COLO829 (cell line): ENCODE data around the gene C19orf25.
"Not testable (repeated sequence)": the region's sequence is repeated elsewhere in the genome, so short reads cannot be mapped to it uniquely, and the experiment has no call there.

Experiments
- DNase-seq: peaks from one replicate; pipeline ENCODE4 v3.0.0; 2012; ENCODE audit warnings: low spot score

C19orf25 gene

DNA sequence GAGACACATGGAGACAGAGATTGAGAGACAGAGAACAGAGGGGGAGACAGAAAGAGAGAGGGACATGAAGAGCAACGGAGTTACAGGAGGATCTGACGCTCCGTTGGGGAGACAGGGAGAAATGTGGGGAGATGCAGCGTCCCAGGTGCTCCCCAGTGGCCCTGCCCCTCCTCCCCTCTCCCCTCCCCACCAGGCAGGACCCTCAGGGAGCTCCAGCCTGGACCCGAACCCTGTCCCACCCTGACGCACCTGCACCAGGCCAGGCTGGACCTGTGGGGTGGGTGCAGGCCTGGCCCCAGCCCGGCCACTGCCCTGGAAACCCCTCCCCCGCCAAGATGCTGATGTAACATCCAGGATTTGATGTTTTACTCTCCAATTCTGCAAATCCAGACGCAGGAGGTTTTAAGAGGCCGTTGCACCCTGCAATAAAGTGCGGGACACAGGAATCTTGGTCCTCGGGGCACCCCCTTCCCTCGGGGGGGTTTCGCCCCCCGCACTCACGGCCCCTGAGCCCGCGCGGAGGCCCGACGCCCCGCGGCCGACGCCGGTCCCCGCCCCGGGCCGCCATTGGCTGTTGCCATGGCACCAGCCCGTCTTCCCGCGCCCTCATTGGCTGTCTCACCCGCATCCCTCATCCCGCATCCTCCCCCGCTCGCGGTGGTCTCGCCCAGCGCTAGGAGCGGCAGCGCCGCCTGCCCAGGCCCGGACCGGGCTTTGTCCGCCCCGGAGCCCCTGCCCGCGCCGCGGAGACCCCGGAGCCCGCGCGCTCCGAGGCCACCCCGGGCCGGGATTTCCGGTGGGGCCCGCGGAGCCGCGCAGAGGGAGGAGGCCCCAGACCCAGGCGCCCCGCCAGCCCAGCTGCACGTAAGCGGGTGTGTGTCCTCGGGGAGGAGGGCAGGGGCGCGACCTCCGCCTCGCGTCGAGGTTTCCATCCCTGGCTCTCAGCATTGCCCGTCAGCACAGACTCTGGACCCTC is 29.3 kb downstream of the C19orf25 start, which contains the start of gene APC2:
TSS of gene APC2 (plus strand) at position 655 of the 976 bp plus-strand sequence. CDS start 2,881 bp downstream, outside the sequence.
- peak; percentile 48 for DNase-seq

DNA sequence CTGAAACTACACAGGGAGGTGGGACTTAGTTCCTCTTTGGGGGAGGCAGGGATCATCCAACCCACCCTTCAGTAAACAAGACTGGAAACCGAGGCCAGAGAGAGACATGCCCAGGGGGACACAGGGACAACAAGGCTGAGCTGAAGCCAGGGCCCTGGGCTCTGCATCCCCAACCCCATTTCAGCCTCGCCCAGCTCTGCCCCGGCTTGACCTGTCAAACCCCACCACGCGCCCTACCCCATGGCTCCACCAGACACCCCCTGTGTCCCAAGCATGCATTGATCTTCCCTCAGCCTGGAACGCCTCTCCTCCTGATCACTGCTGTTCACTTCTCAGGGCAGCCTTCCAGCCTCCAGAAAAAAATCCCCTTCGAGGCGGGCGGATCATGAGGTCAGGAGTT is 31.1 kb downstream of the C19orf25 start:
- DNase-seq: no peak

DNA sequence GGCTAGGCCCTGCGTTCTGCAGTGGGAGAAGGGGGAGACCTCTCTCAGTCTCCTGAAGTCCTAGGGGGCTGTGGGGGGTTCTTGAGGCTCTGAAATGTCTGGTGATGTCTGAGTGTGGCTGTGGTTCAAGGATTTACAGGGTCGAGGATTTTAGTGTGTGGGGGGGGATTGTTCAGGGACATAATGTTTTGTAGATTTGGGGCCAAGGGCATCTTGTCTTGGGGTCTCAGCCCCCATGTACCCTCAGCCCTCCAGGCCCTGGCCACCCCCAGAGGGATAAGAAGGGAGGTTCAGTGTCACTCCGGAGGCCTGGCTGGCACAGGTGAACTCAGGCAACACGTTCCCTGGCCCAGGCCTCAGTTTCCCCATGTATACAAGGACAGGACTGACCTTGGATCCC is 31.5 kb downstream of the C19orf25 start:
- no peak for DNase-seq

DNA sequence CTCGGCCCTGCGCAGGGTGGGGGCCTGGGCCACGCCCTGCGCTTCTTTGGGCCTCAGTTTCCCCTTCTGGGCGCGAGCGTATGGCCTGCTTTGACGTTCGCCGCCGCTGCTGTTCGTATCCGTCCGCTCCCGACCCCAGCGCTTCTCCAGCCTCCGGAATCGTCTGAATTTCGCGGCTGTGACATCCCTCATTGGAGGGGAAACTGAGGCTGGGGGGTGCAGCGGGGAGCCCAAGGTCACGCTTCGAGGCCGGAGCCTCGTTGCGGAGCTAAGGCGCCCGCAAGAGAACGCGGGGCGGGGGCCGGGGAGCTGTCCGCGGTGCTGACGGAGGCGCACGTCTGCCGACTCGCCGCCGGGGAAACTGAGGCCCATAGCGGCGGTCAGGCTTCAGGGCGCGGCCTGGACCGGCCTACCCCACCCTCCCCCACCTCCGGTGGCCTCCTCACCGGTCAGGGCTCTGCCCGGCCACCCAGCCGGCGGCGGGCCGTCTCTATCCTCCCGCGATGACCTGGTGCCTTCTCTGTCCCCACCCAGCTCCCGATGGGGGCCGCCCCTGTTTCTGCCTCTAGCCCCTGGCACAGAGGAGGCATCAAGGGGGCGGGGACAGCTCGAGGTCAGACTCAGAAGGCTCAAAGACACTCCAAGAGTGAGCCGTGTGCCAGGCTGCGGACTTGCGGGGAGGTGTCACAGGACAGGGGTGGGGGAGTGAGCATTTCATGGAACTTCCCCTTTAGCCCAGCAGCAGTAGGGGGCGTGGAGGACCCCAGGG is 32.1 kb downstream of the C19orf25 start:
- no peak for DNase-seq

DNA sequence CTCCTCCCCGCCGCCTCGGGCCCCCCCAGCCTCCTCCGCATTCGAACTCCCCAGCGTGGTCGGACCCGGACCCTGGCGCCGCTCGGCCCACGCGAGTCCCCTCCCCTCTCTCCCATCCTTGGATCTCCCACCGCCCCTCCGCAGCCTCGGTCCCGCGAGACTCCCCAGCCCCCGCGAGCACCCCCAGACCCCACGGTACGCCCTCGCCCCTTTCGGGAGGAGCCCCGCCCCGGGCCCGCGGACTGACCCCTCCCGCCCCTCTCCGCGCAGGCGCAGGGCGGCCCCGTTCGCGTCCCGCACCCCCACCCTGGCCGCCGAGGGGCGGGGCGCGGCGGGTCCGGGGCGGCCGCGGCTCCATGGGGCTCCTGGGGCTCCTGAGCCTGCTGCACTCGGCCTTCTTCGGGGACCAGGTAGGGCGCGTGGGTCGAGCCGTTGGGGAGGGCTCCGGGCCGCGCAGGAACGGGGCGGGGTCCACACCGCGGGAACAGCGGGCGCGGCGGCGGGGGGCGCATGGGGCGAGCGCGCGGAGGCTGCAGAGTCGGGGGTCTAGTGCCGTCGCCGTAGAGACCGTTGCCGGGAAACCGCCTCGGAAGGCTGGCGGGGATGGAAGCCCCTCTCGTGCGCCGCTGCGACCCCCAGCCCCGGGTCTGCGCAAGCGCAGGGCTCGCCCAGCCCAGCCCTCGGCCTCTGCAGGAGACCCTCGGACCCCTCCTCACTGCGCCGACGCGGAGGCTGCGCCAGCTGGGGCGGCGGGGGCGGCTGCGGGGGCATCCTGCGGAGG is 32.9 kb downstream of the C19orf25 start:
- DNase-seq: no peak

DNA sequence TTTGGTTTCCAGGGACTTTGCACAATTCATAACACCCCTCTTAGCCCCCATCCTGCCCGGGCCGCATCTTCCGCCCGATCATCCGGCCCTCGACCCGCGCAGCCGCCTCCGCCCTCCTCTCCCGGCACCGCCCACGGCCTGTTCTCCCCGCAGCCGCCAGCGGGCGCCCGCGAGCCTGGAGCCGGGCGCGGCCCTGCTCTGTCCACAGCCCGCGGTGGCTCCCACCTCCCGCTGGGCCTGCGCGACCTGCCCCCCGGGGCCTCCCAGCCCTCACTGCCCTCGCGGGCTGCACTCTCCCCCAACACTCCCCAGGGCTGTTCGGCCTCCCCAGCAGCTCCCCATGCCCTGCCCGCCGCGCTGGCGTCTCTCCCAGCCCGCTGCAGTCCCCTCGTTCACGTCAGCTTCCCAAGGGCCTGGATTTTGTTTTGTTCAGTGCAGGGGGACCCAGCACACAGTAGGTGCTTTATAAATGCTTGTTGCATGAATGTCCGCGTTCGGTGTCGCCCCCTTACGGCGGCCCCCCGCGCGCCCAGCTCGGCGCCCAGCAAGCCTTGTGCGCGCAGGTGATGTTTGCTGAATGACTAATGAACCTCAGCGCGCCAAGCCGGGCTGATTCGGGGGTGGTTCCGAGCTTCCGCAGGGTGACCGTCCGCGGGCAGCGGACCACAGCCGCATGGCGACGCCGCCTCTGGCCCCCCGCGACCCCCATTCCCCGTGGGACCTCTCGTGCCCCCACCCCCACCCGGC is 33.7 kb downstream of the C19orf25 start:
- DNase-seq: peak; percentile 61

DNA sequence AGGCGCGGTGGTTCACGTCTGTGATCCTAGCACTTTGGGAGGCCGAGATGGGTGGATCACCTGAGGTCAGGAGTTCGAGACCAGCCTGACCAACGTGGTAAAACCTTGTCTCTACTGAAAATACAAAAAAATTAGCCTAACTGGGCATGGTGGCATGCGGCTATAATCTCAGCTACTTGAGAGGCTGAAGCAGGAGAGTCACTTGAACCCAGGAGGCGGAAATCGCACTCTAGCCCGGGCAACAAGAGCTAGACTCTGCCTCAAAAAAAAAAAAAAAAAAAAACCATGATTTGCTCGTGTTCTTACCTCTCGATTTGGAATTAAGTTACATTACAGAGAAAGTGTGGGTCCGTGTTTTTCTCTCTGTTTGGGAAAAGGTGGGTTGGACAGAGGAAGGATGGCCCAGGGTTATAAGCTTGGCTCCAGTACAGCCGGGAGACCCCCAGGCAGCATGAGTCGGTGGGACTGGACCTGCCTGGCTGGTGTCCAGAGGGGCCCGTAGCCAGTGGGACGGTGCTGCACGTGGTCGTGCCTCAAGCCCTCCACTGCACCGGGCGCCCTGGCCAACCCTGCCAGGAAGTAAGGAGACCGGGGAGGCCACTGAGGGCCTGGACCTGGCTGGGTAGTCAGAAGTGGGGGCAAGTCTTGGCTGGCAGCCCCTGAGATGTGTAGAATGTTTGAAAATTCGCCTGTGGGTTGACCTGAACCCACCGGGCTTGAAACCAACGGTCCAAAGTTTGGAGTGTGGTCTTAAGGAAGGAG is 37.2 kb downstream of the C19orf25 start:
- DNase-seq: no peak

DNA sequence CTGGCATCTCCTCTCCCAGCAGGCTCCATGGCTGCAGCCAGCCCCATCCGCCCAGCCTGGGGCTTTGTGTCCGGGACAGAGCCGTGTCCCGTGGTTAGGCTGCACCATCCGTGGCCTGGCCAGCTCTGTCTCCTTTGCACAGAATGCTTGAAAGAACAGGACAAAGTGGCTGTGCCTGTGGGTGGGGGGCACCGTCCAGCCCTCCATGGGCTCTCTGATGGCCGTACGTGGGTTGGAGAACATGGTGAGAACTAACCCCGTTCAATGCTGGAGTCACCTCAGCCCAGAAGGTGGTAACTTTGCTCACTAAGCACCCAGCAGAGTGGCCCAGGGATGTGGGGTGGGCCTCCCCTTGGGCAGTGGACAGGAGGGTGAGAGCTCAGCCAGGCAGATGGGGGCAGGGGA is 38.0 kb downstream of the C19orf25 start:
- no peak for DNase-seq

DNA sequence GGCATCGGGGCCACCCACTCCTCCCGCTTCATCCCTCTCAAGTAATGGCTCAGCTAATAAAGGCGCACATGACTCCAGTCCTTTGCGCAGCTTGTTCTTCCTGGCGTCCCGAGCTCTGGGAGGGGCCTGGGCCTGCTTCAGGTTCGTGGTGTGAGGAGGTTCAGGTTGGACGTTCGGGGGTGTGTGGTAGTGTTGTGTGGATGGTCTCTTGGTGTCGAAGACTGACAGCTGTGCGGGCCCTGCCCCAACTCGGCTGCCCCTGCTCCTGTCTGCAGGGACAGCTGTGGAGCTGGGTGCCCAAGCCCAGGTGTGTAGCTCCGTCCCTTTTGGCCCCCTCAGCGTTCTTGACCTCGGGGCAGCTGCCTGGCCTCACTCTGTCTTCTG is 38.6 kb downstream of the C19orf25 start:
- no peak for DNase-seq

DNA sequence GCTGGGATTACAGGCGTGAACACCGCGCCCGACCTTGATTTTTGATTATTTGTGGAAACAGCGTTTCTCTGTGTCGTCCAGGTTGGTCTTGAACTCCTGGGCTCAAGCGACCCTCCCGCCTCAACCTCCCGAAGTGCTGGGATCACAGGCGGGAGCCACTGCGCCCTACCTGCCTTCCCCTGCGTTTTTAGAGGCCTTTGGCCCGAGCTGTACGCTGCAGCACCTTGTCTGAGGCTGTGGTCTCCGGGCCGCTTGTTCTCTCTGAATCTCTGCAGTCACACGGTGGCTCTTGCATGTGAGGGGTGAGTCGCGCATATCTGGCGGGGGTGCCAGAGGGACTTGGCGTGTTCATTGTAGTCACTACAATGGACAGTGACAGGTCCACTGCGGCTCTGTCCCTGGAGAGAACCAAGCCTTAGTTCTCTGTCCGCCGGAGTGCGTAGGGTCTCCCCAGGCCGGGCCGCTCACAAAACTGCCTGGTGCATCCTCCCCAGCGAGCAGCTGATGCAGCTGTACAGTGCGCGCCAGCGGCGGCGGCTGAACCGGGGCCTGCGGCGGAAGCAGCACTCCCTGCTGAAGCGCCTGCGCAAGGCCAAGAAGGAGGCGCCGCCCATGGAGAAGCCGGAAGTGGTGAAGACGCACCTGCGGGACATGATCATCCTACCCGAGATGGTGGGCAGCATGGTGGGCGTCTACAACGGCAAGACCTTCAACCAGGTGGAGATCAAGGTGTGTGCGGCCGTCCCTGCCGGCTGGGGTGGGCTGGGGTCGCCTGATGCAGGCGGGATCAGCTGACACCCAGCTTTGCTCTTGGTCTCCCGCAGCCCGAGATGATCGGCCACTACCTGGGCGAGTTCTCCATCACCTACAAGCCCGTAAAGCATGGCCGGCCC is 39.2 kb downstream of the C19orf25 start:
- DNase-seq: not testable (repeated sequence)

DNA sequence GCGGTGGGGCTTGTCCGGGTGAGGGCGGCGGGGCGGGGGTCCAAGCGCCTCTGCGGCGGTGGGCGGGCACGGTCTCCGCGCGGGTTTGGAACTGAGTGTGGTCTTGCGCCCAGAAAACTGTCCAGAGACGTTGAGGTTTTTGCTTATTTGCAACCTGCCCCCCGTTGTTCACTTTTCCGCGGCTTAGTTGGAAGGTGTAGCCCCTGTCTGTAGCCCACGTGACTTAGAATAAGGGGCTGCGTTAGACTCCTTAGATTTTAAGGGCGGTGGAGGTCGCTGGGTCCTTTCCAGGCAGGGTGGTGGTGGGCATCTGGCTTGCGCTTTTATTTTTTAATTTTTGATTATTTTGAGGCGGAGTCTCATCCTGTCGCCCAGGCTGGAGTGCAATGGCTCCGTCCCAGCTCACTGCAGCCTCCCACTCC is 40.1 kb downstream of the C19orf25 start:
- no peak for DNase-seq

DNA sequence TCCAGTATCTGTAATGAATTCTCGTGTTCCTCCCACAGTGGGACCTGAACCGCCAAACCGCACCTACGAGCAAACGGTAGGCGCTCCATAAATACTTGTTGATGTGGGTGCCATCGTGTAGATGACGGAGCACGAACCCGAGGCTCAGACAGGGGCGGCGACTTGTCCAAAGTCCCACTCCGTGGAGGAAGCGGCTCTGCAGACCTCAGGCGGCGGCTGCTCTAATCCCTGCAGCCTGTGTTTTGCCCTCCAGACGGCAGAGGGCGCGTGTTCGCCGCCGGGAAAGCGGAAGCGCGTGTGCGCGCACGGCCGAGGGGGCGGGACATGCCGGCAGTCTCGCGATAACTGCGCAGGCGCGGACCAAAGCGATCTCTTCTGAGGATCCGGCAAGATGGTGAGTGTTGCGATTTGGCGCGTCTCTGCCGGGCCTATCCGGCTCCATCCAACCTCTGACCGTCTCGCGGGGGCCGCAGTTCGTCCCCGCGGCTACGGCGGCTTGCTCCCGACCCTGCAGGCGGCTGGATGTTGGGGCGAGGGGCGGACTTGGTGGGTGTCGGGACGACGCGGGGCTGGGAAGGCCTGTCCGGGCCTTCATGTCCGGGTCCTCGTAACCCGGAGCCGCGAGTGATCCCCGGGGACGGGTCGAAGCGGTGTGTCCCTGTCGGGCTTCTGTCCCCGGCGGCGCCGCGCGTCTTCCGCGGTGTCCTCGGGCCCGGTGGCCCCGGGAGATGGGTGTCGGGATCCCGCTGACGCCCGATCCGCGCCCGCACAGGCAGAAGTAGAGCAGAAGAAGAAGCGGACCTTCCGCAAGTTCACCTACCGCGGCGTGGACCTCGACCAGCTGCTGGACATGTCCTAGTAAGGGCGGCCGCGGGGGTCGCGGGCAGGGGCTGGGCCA is 40.7 kb downstream of the C19orf25 start, which contains the start of gene RPS15:
TSS of gene RPS15 (plus strand) at position 362 of the 898 bp plus-strand sequence. CDS start at position 392, 30 bp downstream.
- peak; percentile 95 for DNase-seq

DNA sequence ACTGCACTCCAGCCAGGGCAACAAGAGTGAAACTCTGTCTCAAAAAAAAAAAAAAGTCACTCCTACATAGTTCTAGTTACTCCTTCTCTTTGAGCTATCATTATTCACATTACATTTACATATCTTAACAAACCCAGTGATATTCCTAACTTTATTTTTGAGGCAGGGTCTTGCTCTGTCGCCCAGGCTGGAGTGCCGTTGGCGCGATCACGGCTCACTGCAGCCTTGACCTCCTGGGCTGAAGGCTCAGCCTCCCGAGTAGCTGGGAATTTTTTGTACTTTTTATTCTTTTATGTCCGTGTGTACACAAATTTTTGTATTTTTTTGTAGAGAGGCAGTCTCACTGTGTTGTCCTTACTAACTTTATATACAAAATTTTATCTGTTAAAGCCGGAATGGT is 41.4 kb downstream of the C19orf25 start:
- no peak for DNase-seq

DNA sequence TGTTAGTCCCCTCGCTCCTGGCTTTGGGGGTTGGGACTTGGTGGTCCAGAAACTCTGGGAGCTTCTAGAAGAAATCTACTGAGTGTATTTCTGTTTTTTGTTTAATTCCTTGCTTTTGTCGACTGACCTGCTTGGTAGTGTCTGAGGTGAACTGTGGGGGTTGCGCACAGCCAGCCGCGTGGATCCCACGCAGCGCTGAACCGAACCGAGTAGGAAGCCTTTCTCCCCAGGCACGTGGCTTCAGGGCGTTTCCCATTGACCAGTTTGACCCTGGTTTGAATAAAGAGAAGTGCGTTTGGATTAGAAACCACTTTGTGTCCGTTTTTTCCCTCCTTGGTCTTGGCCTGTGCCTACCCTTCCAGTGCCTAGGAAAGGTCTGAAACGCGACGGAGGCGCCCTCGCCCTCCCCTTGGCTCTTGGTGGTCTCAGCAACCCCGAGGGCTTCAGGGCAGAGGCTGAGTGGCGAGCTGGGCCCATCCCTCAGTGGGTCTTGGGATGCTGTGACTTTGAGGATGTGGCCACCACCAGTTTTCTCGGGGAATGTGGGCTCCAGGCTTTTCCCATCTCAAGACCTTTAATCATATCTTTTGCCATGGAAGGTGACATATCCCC is 43.5 kb downstream of the C19orf25 start:
- no peak for DNase-seq

DNA sequence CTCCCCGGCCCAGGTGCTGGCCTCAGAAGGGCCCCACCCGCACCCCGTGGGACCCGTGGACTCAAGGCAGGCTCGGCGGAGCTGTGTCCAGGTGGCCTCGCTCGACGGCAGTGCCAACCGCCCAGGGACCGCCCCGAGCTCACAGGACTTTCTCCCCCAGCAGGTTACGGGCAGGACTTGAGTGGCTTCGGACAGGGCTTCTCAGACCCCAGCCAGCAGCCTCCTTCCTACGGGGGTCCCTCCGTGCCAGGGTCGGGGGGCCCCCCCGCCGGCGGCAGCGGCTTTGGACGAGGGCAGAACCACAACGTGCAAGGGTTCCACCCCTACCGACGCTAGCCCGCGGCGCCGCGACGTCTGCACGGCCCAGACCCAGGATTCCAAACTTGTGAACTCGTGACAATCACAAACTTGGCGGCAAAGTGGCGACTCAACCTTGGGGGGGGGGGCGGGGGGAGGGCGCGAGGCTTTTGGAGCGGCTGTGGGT is 44.4 kb downstream of the C19orf25 start:
- no peak for DNase-seq

DNA sequence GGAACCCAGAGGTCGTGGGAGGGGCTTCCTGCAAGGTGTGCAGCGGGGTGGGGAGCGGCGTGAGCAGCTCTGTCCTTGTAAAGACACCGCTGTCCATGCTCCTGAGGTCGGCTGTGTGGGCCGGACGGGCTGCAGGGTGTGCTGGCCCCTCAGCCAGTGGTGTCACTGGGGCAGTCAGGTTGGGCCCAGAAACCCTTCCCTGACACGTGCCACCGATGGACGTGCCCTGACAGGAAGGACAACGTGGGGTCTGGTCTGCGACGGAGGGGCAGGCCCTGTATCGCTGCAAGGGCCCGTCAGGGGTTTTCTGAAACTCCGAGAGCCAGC is 45.0 kb downstream of the C19orf25 start:
- no peak for DNase-seq

DNA sequence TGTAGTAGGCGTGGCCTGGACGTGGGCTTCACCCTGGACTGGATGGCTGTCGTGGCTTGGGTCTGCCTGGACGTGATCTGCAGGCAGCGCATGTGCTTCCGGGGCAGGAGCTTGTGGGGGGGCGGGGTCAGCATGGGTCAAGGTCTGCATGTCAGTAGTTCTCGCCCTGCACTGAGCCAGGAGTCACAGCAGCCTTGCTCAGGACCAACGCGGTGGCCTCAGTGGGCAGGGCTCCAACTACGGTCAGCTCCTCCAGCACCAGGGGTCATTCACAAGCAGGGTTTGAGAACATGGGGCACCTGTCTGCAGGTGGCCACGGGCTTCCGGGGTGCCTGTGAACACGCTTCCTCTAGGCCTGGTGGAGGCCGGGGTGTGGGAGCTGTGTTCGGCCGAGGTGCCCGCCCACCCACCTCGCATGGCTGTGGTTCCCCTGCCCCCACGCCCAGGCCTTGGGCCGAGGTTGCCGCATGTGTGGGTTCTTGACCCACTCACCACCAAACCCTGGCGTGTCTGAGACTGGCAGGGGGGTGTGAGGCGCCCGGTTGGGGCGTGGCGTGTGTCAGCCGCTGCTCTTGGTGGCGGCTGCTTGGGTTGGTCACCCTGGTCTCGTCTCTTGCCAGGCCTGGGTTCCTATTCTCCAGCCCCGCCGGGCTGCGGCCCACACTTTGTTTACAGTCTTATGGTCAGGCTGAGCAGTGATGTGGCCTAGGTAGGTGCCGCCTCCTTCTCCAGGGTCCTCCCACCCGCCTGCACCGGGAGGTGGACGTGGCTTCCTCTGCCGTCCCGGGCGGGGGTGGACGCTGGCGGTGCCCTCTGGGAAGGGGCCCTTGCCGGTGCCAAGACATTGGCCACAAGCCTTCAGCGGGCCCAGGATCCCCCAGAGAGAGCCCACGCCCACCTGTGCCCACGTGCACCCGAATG is 45.6 kb downstream of the C19orf25 start:
- no peak for DNase-seq
